Endothelial cell of umbilical vein (primary cell): ENCODE results near the gene CNTNAP2. TPM values are rescaled to one million over a fixed set of nuclear protein-coding genes. Genes with fewer than 3 reads are reported as not detected.

Source experiments
- BruUV-seq: library from RNA; stranded (reverse); fragments of 400-500 nt; replicated peaks from 2 replicates; lab custom pipeline; 2021; lab: Mats Ljungman, UMichigan
- CTCF ChIA-PET: fragments of 300-600, 350-600 bp; sonication (Branson Sonifier 250); formaldehyde crosslinking; loops from one replicate; lab custom pipeline; 2021; ENCODE audit warnings: antibody characterized with exemption, inconsistent platforms; lab: Charles Lee
- POLR2A ChIA-PET: fragments of 300-600, 350-600 bp; sonication (Branson Sonifier 250); formaldehyde crosslinking; loops from one replicate; lab custom pipeline; 2021; ENCODE audit warnings: antibody characterized with exemption, inconsistent platforms; lab: Charles Lee
- DNase-seq: peaks from one replicate; pipeline ENCODE4 v3.0.0-alpha.2; 2011; ENCODE audit warnings: low read depth, low spot score
- FAIRE-seq: peaks from 2 replicates; lab custom pipeline; 2011; peaks lifted over from hg19 to GRCh38; lab: Jason Lieb, UNC
- H2AFZ ChIP-seq: 2 replicates; pipeline ENCODE4 v1.6.0; 2012; ENCODE audit warnings: low read depth, low read length, control low read depth, inconsistent platforms
- H3K27ac ChIP-seq: 2 replicates; pipeline ENCODE4 v1.5.1; 2011; ENCODE audit warnings: low read depth, mild to moderate bottlenecking, control low read depth, low read length, moderate library complexity; ENCODE audit not compliant: insufficient read depth
- H3K27me3 ChIP-seq, 2 experiments: 2 replicates each; pipeline versions ENCODE4 v1.6.0 to v1.6.1; 2011; ENCODE audit warnings: low read length in 2 of 2, mixed read lengths in 1 of 2; ENCODE audit not compliant: control insufficient read depth in 2 of 2, insufficient read depth in 2 of 2
- H3K36me3 ChIP-seq, 2 experiments: 2 replicates in 1 of 2; 3 replicates in 1 of 2; pipeline ENCODE4 v1.5.1; 2011; ENCODE audit warnings: low read length in 2 of 2, mild to moderate bottlenecking in 1 of 2, moderate library complexity in 1 of 2; ENCODE audit not compliant: control insufficient read depth in 2 of 2, insufficient read depth in 2 of 2; ENCODE audit errors: extremely low read depth in 1 of 2
- H3K4me1 ChIP-seq: 3 replicates; pipeline ENCODE4 v1.5.1; 2011; ENCODE audit warnings: mild to moderate bottlenecking, low read length; ENCODE audit not compliant: control insufficient read depth, insufficient read depth; ENCODE audit errors: extremely low read depth
- H3K4me2 ChIP-seq: 2 replicates; pipeline ENCODE4 v1.6.1; 2011; ENCODE audit warnings: low read length, control low read depth, mixed read lengths; ENCODE audit not compliant: insufficient read depth
- H3K4me3 ChIP-seq, 3 experiments: fragments of 200-600 bp in 1 of 3; sonication (generic), shearing (Covaris generic) in 1 of 3; replicated peaks in 1 of 3; 2 replicates each; pipeline ENCODE4 v1.5.1; 2011 to 2016; ENCODE audit warnings: control low read depth in 3 of 3, low read length in 3 of 3, mild to moderate bottlenecking in 2 of 3, inconsistent platforms in 1 of 3, low read depth in 1 of 3, moderate library complexity in 1 of 3; ENCODE audit not compliant: insufficient read depth in 1 of 3
- H3K79me2 ChIP-seq: 2 replicates; pipeline ENCODE4 v1.6.0; 2012; ENCODE audit warnings: low read length, inconsistent platforms; ENCODE audit not compliant: control insufficient read depth, insufficient read depth
- H3K9ac ChIP-seq: replicated peaks from 2 replicates; pipeline ENCODE3; 2011; ENCODE audit warnings: low read length, control low read depth; ENCODE audit not compliant: insufficient read depth; ENCODE audit errors: extremely low read depth
- H3K9me1 ChIP-seq: replicated peaks from 3 replicates; pipeline ENCODE4 v1.6.0; 2011; ENCODE audit warnings: mild to moderate bottlenecking, low read length; ENCODE audit not compliant: control insufficient read depth, insufficient read depth; ENCODE audit errors: extremely low read depth
- H3K9me3 ChIP-seq: replicated peaks from 2 replicates; pipeline ENCODE4 v1.5.1; 2012; ENCODE audit warnings: low read length, inconsistent platforms; ENCODE audit not compliant: control insufficient read depth, insufficient read depth
- H4K20me1 ChIP-seq: replicated peaks from 2 replicates; pipeline ENCODE3; 2011; ENCODE audit warnings: mild to moderate bottlenecking, low read length; ENCODE audit not compliant: control insufficient read depth, insufficient read depth; ENCODE audit errors: extremely low read depth
- CTCF ChIP-seq, 2 donors: IDR thresholded peaks; 1 replicate in 1 of 2; 2 replicates in 1 of 2; pipeline ENCODE4 v1.5.1; 2011; ENCODE audit warnings: low read length in 2 of 2, mild to moderate bottlenecking in 2 of 2, moderate library complexity in 2 of 2, control low read depth in 1 of 2, inconsistent platforms in 1 of 2, low read depth in 1 of 2; ENCODE audit not compliant: insufficient read depth in 1 of 2; ENCODE audit errors: extremely low read depth in 1 of 2
- EZH2 ChIP-seq: IDR thresholded peaks from 2 replicates; pipeline ENCODE4 v1.6.1; 2012; ENCODE audit warnings: borderline replicate concordance, low read depth, mild to moderate bottlenecking, moderate library complexity, low read length, inconsistent platforms; ENCODE audit not compliant: severe bottlenecking
- FOS ChIP-seq: IDR thresholded peaks from 2 replicates; pipeline ENCODE4 v1.6.1; 2011; ENCODE audit warnings: mild to moderate bottlenecking, low read length, moderate library complexity, borderline replicate concordance; ENCODE audit not compliant: insufficient read depth
- GATA2 ChIP-seq: IDR thresholded peaks from 2 replicates; pipeline ENCODE4 v1.7.0; 2011; ENCODE audit warnings: low read depth, mild to moderate bottlenecking, moderate library complexity, mixed read lengths, low read length; ENCODE audit not compliant: insufficient read length, insufficient read depth
- JUN ChIP-seq: IDR thresholded peaks from 2 replicates; pipeline ENCODE4 v1.6.1; 2011; ENCODE audit warnings: borderline replicate concordance, low read depth; ENCODE audit not compliant: insufficient read length, insufficient read depth
- MAX ChIP-seq: IDR thresholded peaks from 2 replicates; pipeline ENCODE4 v1.6.1; 2011; ENCODE audit not compliant: insufficient read depth, insufficient read length
- MYC ChIP-seq: IDR thresholded peaks from one replicate; pipeline ENCODE4 v1.6.1; 2011; ENCODE audit warnings: mild to moderate bottlenecking, low read depth, low read length
- POLR2A ChIP-seq: IDR thresholded peaks from 2 replicates; pipeline ENCODE4 v1.6.1; 2012; ENCODE audit warnings: low read depth, mild to moderate bottlenecking, control low read depth, low read length
- POLR2AphosphoS5 ChIP-seq: IDR thresholded peaks from 2 replicates; pipeline ENCODE4 v1.6.1; 2012; ENCODE audit warnings: low read depth, mild to moderate bottlenecking, control low read depth, low read length, moderate library complexity; ENCODE audit not compliant: insufficient read depth
- dilution Hi-C: fragments of 300-500 bp; cut with MboI; formaldehyde crosslinking; loops from one replicate; pipeline ENCODE4 v1.15.0; 2019; ENCODE audit warnings: low sequenced_read_pairs; ENCODE audit not compliant: extremely low pct_ligation_motif_present
- intact Hi-C: fragments of 100-400 bp; cut with micrococcal nuclease; formaldehyde crosslinking; loops from one replicate; pipeline ENCODE4 v1.10.0; 2022
- polyA plus RNA-seq, 4 experiments: library from polyadenylated mRNA; depleted of rRNA in 3 of 4; stranded (reverse) in 3 of 4; unstranded in 1 of 4; fragments of >200 nt; gene quantifications; 2 replicates each; pipeline versions ENCODE4 v1.2.1 to v1.2.3, GENCODE V29; 2011 to 2012; ENCODE audit warnings: missing spikeins in 1 of 4
- total RNA-seq: library from RNA; stranded (reverse); gene quantifications from 2 replicates; pipeline ENCODE4 v1.2.3, GENCODE V29; 2021

CNTNAP2 gene
- total and polyA plus RNA-seq, 2 donors (not counting 3 experiments of a cell fraction or from before 2014, with no cell fraction given) = not detected

- dilution Hi-C loops = no loop called here
- Histone ChIP-seq H3K4me2 (no peak overlapping the region), H3K9me3 (peaks cover 2% of the 10 kb centered on the region), H3K9ac (no peak overlapping the region), H3K27ac (no peak overlapping the region), H3K9me1 (no peaks in the 10 kb centered on the region), H3K79me2 (no peaks in the 10 kb centered on the region), H3K27me3 (no peaks in the 10 kb centered on the region), H4K20me1 (no peaks in the 10 kb centered on the region), H3K4me3 (no peak overlapping the region), H3K4me1 (no peaks in the 10 kb centered on the region), H3K36me3 (no peaks in the 10 kb centered on the region), H2AFZ (no peak overlapping the region)
- DNase-seq (no peak), FAIRE-seq (no peak)
- CTCF ChIA-PET = no interaction called here
- no TSS peak for BruUV-seq
- TF ChIP-seq JUN = no peak
- TF ChIP-seq MAX = no peak
- TF ChIP-seq POLR2AphosphoS5 = no peak
- TF ChIP-seq FOS = no peak
- TF ChIP-seq GATA2 = no peak
- TF ChIP-seq MYC = no peak
- TF ChIP-seq EZH2 = no peak
- TF ChIP-seq POLR2A = no peak
- TF ChIP-seq CTCF (IDR thresholded peaks at IDR 0.05; ENCODE audit: extremely low read depth in 1 of 2, insufficient read depth in 1 of 2, low read depth in 1 of 2, low read length in 2 of 2) = no peak
- POLR2A ChIA-PET = no interaction called here
- intact Hi-C loops = no loop called here
Measured at GRCh38 chr7:148234715-148235114, 2118.1 kb downstream of the CNTNAP2 start.
